ENCODE measurements around the gene RABEPK. TPM values are rescaled to one million over a fixed set of nuclear protein-coding genes. Genes with fewer than 3 reads are reported as not detected.
A peak's percentile ranks its signal among the peaks of the same experiment; 100 is the strongest.
"Not testable (repeated sequence)": the region's sequence is repeated elsewhere in the genome, so short reads cannot be mapped to it uniquely, and the experiment has no call there.

RABEPK gene
- total RNA-seq, 2 donors from 2014 or later = 17.4 to 42.1 TPM

- H3K27me3 Mint-ChIP-seq; H3K4me3 Mint-ChIP-seq; ATAC-seq (replicated peaks); H3K9me3 Mint-ChIP-seq: not testable (repeated sequence)
- Mint-ChIP-seq H3K4me1 (peaks cover 23% of the 10 kb centered on the region), H3K36me3 (ENCODE audit: low read depth) (peaks cover 33% of the 10 kb centered on the region), H3K27ac (peak overlapping the region; percentile 42)
These were observed 18.6 kb upstream of the RABEPK start for GRCh38 chr9:125181756-125182155.

GRCh38 chr9:125183054-125183453 is 17.3 kb upstream of the RABEPK start:
- peak overlapping the region; percentile 4 for H3K27ac Mint-ChIP-seq
- no peak overlapping the region for H3K4me3 Mint-ChIP-seq
- no peak for ATAC-seq (replicated peaks)
- H3K36me3 Mint-ChIP-seq (ENCODE audit: low read depth) = peaks cover 39% of the 10 kb centered on the region
- H3K27me3 Mint-ChIP-seq = no peaks in the 10 kb centered on the region
- peaks cover 29% of the 10 kb centered on the region for H3K4me1 Mint-ChIP-seq
- H3K9me3 Mint-ChIP-seq = no peaks in the 10 kb centered on the region

GRCh38 chr9:125183561-125183960 is 16.8 kb upstream of the RABEPK start:
- Mint-ChIP-seq H3K27ac (peak overlapping the region; percentile 4), H3K4me1 (peaks cover 29% of the 10 kb centered on the region), H3K36me3 (ENCODE audit: low read depth) (peaks cover 39% of the 10 kb centered on the region), H3K27me3 (no peaks in the 10 kb centered on the region), H3K4me3 (no peak overlapping the region), H3K9me3 (no peaks in the 10 kb centered on the region)
- ATAC-seq (replicated peaks) = no peak

- Mint-ChIP-seq H3K27ac (peak overlapping the region; percentile 97), H3K4me3 (peak overlapping the region; percentile 96), H3K4me1 (peaks cover 15% of the 10 kb centered on the region), H3K27me3 (no peaks in the 10 kb centered on the region), H3K36me3 (ENCODE audit: low read depth) (peaks cover 27% of the 10 kb centered on the region), H3K9me3 (no peaks in the 10 kb centered on the region)
- peak; percentile 10 for ATAC-seq (replicated peaks)
These were observed 11.4 kb upstream of the RABEPK start for GRCh38 chr9:125189011-125189360.

- Mint-ChIP-seq H3K27ac (peak within 1 kb of the TSS; percentile 97), H3K4me1 (peaks cover 15% of the 10 kb centered on the region), H3K4me3 (peak within 1 kb of the TSS; percentile 96), H3K36me3 (ENCODE audit: low read depth) (peaks cover 21% of the 10 kb centered on the region), H3K27me3 (no peaks in the 10 kb centered on the region), H3K9me3 (no peaks in the 10 kb centered on the region)
- ATAC-seq (replicated peaks) = peak; percentile 97
These were observed 10.7 kb upstream of the RABEPK start, which contains the start of gene PPP6C for GRCh38 chr9:125189361-125190289. TSS of gene PPP6C (minus strand) at chr9:125189803. CDS start at chr9:125189718, 85 bp downstream.

- H3K4me3 Mint-ChIP-seq = peak overlapping the region; percentile 96
- H3K9me3 Mint-ChIP-seq = no peaks in the 10 kb centered on the region
- peak overlapping the region; percentile 97 for H3K27ac Mint-ChIP-seq
- ATAC-seq (replicated peaks) = peak; percentile 14
- H3K27me3 Mint-ChIP-seq = no peaks in the 10 kb centered on the region
- peaks cover 15% of the 10 kb centered on the region for H3K4me1 Mint-ChIP-seq
- peaks cover 16% of the 10 kb centered on the region for H3K36me3 Mint-ChIP-seq (ENCODE audit: low read depth)
These were observed 10.0 kb upstream of the RABEPK start for GRCh38 chr9:125190361-125190801.

- Mint-ChIP-seq H3K4me1 (peaks cover 13% of the 10 kb centered on the region), H3K4me3 (peak overlapping the region; percentile 79), H3K27ac (peak overlapping the region; percentile 87)
- H3K36me3 Mint-ChIP-seq (ENCODE audit: low read depth); H3K9me3 Mint-ChIP-seq; H3K27me3 Mint-ChIP-seq; ATAC-seq (replicated peaks): not testable (repeated sequence)
These were observed 5.9 kb upstream of the RABEPK start for GRCh38 chr9:125194466-125194865.

- Mint-ChIP-seq H3K4me1 (peaks cover 13% of the 10 kb centered on the region), H3K27ac (peak overlapping the region; percentile 87), H3K4me3 (peak overlapping the region; percentile 79)
These were observed 4.8 kb upstream of the RABEPK start for GRCh38 chr9:125195591-125195990.

GRCh38 chr9:125202846-125203618 is 2.7 kb downstream of the RABEPK start:
- Mint-ChIP-seq H3K27ac (peak overlapping the region; percentile 17), H3K27me3 (no peaks in the 10 kb centered on the region), H3K9me3 (no peaks in the 10 kb centered on the region), H3K4me1 (peaks cover 15% of the 10 kb centered on the region), H3K36me3 (ENCODE audit: low read depth) (peaks cover 55% of the 10 kb centered on the region), H3K4me3 (no peak overlapping the region)
- no peak for ATAC-seq (replicated peaks)

More at GRCh38 chr9:125195591-125195990, 4.8 kb upstream of the RABEPK start:
- not testable (repeated sequence) for H3K27me3 Mint-ChIP-seq; H3K36me3 Mint-ChIP-seq (ENCODE audit: low read depth); H3K9me3 Mint-ChIP-seq; ATAC-seq (replicated peaks)

GRCh38 chr9:125204477-125204876 is 4.1 kb downstream of the RABEPK start:
- Mint-ChIP-seq H3K4me3 (no peak overlapping the region), H3K9me3 (no peaks in the 10 kb centered on the region), H3K27me3 (no peaks in the 10 kb centered on the region), H3K4me1 (peaks cover 15% of the 10 kb centered on the region), H3K36me3 (ENCODE audit: low read depth) (peaks cover 70% of the 10 kb centered on the region), H3K27ac (peak overlapping the region; percentile 5)
- no peak for ATAC-seq (replicated peaks)

- H3K4me1 Mint-ChIP-seq = no peaks in the 10 kb centered on the region
- peak overlapping the region; percentile 37 for H3K27ac Mint-ChIP-seq
These were observed 13.8 kb downstream of the RABEPK start for GRCh38 chr9:125214186-125214585.

GRCh38 chr9:125218621-125219020 is 18.3 kb downstream of the RABEPK start:
- Mint-ChIP-seq H3K27ac (no peak overlapping the region), H3K4me3 (no peak overlapping the region), H3K4me1 (no peaks in the 10 kb centered on the region), H3K27me3 (no peaks in the 10 kb centered on the region), H3K9me3 (no peaks in the 10 kb centered on the region), H3K36me3 (ENCODE audit: low read depth) (peaks cover 68% of the 10 kb centered on the region)
- no peak for ATAC-seq (replicated peaks)

More at GRCh38 chr9:125214186-125214585, 13.8 kb downstream of the RABEPK start:
- Mint-ChIP-seq H3K4me3 (no peak overlapping the region), H3K9me3 (no peaks in the 10 kb centered on the region), H3K27me3 (no peaks in the 10 kb centered on the region), H3K36me3 (ENCODE audit: low read depth) (peaks cover 76% of the 10 kb centered on the region)
- no peak for ATAC-seq (replicated peaks)

- not testable (repeated sequence) for H3K4me3 Mint-ChIP-seq; H3K27me3 Mint-ChIP-seq; H3K27ac Mint-ChIP-seq; H3K4me1 Mint-ChIP-seq; ATAC-seq (replicated peaks); H3K9me3 Mint-ChIP-seq
- peaks cover 51% of the 10 kb centered on the region for H3K36me3 Mint-ChIP-seq (ENCODE audit: low read depth)
These were observed 24.5 kb downstream of the RABEPK start for GRCh38 chr9:125224858-125225257.

- Mint-ChIP-seq H3K27me3 (no peaks in the 10 kb centered on the region), H3K36me3 (ENCODE audit: low read depth) (peaks cover 55% of the 10 kb centered on the region), H3K4me3 (no peak overlapping the region), H3K27ac (no peak overlapping the region), H3K4me1 (no peaks in the 10 kb centered on the region), H3K9me3 (no peaks in the 10 kb centered on the region)
- no peak for ATAC-seq (replicated peaks)
These were observed 27.4 kb downstream of the RABEPK start for GRCh38 chr9:125227761-125228160.

All from activated T-helper 17 cell treated with anti-CD3 and anti-CD28 coated beads, Interleukin-2, amount 50 U/mL, for 72 hours (primary cell).